Stimulated activated effector memory CD8-positive, alpha-beta T cell treated with anti-CD3 and anti-CD28 coated beads, Interleukin-12 subunit alpha, Interleukin-12 subunit beta, amount 100 ng/mL, for 72 hours (primary cell): ENCODE data around the gene NRN1L.

Experiments used
- ATAC-seq: fragments of 150-1000 bp; cut with Tn5 transposase; 2 replicates; pipeline ENCODE4 v1.10.0; 2021
- DNase-seq, 2 donors: peaks; one replicate each; pipeline ENCODE4 v3.0.0; 2021 to 2022; ENCODE audit warnings: low spot score in 2 of 2
- H3K27ac Mint-ChIP-seq: one replicate; pipeline ENCODE4 v1.8.0; 2022; ENCODE audit warnings: mild to moderate bottlenecking, mixed read lengths
- H3K36me3 Mint-ChIP-seq: one replicate; pipeline ENCODE4 v1.8.0; 2022; ENCODE audit warnings: mild to moderate bottlenecking, mixed read lengths
- H3K4me1 Mint-ChIP-seq: one replicate; pipeline ENCODE4 v1.8.0; 2022; ENCODE audit warnings: mixed read lengths
- H3K4me3 Mint-ChIP-seq: one replicate; pipeline ENCODE4 v1.8.0; 2022; ENCODE audit warnings: mild to moderate bottlenecking, mixed read lengths
- H3K9me3 Mint-ChIP-seq: one replicate; pipeline ENCODE4 v1.8.0; 2022; ENCODE audit warnings: mixed read lengths

NRN1L gene

DNA sequence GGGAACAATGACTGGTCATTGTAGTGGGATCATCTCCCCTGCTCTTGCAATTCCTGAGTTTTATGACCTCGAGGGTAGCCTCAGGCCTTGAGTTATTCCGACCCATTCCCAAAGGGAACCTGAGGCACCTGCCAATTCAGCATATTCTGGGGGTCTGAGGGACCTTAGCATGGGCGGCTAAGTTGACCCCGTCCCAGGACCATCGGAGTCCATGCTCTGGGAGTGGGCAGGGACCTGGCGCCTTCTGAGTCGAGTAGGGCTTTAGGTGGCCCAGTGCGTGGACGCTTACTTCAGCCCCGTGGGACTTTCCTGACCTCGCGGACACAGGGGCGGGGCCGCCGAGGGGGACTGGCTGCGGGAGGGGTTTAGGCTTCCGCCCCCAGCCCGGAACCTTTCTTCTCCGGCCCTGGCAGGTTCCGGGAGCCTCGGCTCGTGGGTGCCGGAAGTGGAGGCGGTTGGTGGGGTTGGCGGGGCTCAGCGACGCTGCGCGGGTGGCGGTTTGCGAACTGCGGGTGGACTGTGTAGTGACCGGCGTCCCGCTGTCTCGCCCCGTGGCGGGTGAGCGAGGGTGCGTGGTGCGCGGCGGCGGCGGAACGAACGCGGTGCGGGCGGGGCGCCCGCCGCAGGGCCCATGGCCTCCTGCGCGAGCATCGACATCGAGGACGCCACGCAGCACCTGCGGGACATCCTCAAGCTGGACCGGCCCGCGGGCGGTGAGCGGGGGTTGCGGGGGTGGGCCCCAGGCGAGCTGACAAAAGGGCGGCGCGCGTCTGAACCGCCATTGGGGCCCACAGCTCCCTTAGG, 11.9 kb upstream of the NRN1L start, which contains the start of gene EDC4:
TSS of gene EDC4 (plus strand) at position 422 of the 804 bp plus-strand sequence. CDS start at position 632, 210 bp downstream.
- ATAC-seq (peak; percentile 95), DNase-seq (peak; percentile 97 to 98)
- H3K9me3 Mint-ChIP-seq, result no peaks in the 10 kb centered on the region
- H3K27ac Mint-ChIP-seq, result peak within 1 kb of the TSS; percentile 96
- peaks cover 37% of the 10 kb centered on the region for H3K4me1 Mint-ChIP-seq
- H3K4me3 Mint-ChIP-seq, result peak within 1 kb of the TSS; percentile 88
- peaks cover 85% of the 10 kb centered on the region for H3K36me3 Mint-ChIP-seq

DNA sequence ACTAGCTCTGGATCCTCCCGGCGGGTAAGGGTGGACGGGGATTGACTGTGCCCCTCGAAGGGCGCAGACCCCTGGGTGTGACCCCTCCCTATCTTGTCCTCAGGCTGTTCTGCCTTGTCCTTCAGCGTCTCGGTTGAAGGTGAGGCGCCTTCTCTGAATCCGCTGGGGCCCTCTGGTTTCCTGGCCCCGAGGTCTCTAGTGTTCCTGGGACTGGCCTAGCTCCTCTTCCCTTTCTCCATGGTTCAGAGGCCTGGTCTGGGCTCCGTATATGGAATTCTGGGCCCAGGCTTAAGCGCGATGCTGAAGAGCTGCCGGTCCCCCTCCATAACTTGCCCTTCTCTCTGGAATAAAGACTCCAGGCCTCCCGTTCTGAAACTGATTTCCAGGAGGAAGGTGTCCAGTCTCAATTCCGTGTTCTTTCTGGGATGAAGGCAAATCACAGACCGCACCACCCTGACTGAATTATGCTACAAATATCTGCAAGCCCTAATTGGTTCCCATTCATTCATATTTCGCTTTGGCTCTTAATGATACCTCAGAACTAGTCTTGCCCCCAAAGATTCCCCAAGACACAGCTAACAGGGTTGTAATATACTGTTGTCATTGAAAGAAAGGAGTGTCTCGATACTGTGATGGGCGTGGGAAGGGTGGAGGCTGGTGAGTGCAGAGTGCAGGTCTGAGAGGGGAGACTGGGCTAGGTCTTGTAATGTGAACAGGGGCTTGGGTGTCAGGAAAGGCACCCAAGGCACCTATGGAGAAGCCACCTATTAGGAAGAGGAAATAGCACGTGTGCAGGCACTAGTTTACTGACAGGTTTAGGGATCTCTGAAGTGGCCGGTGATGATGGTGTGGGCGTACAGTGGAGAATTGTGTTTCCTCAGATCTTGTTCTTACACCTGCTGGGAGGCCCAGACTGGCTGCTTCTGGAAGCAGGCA, 11.0 kb upstream of the NRN1L start:
- H3K9me3 Mint-ChIP-seq, result no peaks in the 10 kb centered on the region
- peak overlapping the region; percentile 96 for H3K27ac Mint-ChIP-seq
- DNase-seq (no peak), ATAC-seq (peak; percentile 16)
- peaks cover 37% of the 10 kb centered on the region for H3K4me1 Mint-ChIP-seq
- peak overlapping the region; percentile 88 for H3K4me3 Mint-ChIP-seq
- peaks cover 85% of the 10 kb centered on the region for H3K36me3 Mint-ChIP-seq

- peaks cover 85% of the 10 kb centered on the region for H3K36me3 Mint-ChIP-seq
- H3K4me1 Mint-ChIP-seq, result peaks cover 37% of the 10 kb centered on the region
- no peaks in the 10 kb centered on the region for H3K9me3 Mint-ChIP-seq
These were observed 10.3 kb upstream of the NRN1L start for GRCh38 chr16:67874372-67874771.

GRCh38 chr16:67877064-67877463, 7.6 kb upstream of the NRN1L start:
- H3K27ac Mint-ChIP-seq, result peak overlapping the region; percentile 96
- no peaks in the 10 kb centered on the region for H3K9me3 Mint-ChIP-seq
- no peak for DNase-seq
- peaks cover 91% of the 10 kb centered on the region for H3K36me3 Mint-ChIP-seq
- ATAC-seq, result no peak
- H3K4me1 Mint-ChIP-seq, result peaks cover 36% of the 10 kb centered on the region
- no peak overlapping the region for H3K4me3 Mint-ChIP-seq

More at GRCh38 chr16:67874372-67874771, 10.3 kb upstream of the NRN1L start:
- DNase-seq (no peak), ATAC-seq (no peak)
- H3K27ac Mint-ChIP-seq, result peak overlapping the region; percentile 96
- H3K4me3 Mint-ChIP-seq, result peak overlapping the region; percentile 88

DNA sequence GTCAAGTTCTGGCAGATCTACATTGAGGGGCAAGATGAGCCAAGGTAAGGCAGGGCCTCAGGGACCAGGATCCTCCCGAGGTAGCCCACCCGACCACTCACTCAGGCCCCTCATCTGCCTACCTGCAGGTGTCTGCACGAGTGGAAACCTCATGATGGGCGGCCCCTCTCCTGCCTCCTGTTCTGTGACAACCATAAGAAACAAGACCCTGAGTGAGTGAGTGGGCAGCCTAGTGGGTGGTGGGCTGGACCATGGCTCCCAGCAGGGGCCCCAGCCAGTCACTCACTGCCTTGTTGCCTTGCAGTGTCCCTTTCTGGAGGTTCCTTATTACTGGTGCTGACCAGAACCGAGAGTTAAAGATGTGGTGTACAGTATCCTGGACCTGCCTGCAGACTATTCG, 6.5 kb upstream of the NRN1L start:
- peaks cover 84% of the 10 kb centered on the region for H3K36me3 Mint-ChIP-seq
- H3K4me3 Mint-ChIP-seq, result no peak overlapping the region
- peaks cover 31% of the 10 kb centered on the region for H3K4me1 Mint-ChIP-seq
- no peak overlapping the region for H3K27ac Mint-ChIP-seq
- no peak for DNase-seq
- ATAC-seq, result no peak
- H3K9me3 Mint-ChIP-seq, result no peaks in the 10 kb centered on the region

DNA sequence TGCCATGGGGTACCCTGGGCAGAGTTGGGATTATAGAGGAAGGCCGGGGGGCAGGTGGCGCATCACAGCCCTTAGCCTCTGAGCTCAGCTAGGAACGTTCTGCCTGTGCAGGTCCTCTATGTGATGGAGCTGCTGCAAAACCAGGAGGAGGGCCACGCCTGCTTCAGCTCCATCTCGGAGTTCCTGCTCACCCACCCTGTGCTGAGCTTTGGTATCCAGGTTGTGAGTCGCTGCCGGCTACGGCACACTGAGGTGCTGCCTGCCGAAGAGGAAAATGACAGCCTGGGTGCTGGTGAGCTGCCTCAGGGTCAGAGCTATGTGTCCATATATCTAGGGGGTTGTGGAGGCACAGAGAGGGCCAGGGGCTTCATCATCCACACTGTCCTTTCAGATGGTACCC, 5.8 kb upstream of the NRN1L start:
- Mint-ChIP-seq H3K4me3 (no peak overlapping the region), H3K4me1 (peaks cover 33% of the 10 kb centered on the region), H3K36me3 (peaks cover 86% of the 10 kb centered on the region), H3K9me3 (no peaks in the 10 kb centered on the region), H3K27ac (no peak overlapping the region)
- DNase-seq (no peak), ATAC-seq (no peak)

DNA sequence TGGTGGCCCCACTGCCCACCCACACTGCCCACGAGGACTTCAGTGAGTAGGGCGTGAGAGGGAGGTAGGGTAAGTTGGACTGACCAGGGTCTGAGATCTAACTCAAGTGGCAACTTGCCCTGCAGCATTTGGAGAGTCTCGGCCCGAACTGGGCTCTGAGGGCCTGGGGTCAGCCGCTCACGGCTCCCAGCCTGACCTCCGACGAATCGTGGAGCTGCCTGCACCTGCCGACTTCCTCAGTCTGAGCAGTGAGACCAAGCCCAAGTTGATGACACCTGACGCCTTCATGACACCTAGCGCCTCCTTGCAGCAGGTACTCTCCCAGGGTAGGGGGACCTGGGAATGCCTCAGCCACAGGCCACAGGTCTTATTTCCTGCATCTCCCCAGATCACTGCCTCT, 5.2 kb upstream of the NRN1L start:
- DNase-seq (no peak), ATAC-seq (no peak)
- Mint-ChIP-seq H3K9me3 (no peaks in the 10 kb centered on the region), H3K4me3 (no peak overlapping the region), H3K27ac (no peak overlapping the region), H3K4me1 (peaks cover 27% of the 10 kb centered on the region), H3K36me3 (peaks cover 88% of the 10 kb centered on the region)

DNA sequence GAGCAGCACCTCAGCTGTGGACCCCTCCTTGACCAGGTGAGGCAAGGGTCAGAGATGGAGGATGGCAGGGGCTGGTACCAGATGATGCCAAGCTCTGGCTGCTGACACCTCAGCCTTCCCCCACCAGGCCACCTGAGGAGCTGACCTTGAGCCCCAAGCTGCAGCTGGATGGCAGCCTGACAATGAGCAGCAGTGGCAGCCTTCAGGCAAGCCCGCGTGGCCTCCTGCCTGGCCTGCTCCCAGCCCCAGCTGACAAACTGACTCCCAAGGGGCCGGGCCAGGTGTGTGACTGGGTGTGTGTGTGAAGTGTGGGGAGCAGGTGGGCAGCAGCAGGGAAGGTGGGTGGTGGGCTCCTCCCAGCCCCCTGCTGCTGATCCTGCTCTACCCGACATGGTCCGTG, 4.7 kb upstream of the NRN1L start:
- H3K9me3 Mint-ChIP-seq, result no peaks in the 10 kb centered on the region
- H3K4me1 Mint-ChIP-seq, result peaks cover 22% of the 10 kb centered on the region
- peak overlapping the region; percentile 56 for H3K27ac Mint-ChIP-seq
- ATAC-seq (no peak), DNase-seq (no peak)
- no peak overlapping the region for H3K4me3 Mint-ChIP-seq
- peaks cover 87% of the 10 kb centered on the region for H3K36me3 Mint-ChIP-seq

- peaks cover 83% of the 10 kb centered on the region for H3K36me3 Mint-ChIP-seq
- ATAC-seq (no peak), DNase-seq (no peak)
- no peak overlapping the region for H3K4me3 Mint-ChIP-seq
- peaks cover 15% of the 10 kb centered on the region for H3K4me1 Mint-ChIP-seq
- no peaks in the 10 kb centered on the region for H3K9me3 Mint-ChIP-seq
- H3K27ac Mint-ChIP-seq, result peak overlapping the region; percentile 56
These were observed 4.1 kb upstream of the NRN1L start for GRCh38 chr16:67880584-67880983.

DNA sequence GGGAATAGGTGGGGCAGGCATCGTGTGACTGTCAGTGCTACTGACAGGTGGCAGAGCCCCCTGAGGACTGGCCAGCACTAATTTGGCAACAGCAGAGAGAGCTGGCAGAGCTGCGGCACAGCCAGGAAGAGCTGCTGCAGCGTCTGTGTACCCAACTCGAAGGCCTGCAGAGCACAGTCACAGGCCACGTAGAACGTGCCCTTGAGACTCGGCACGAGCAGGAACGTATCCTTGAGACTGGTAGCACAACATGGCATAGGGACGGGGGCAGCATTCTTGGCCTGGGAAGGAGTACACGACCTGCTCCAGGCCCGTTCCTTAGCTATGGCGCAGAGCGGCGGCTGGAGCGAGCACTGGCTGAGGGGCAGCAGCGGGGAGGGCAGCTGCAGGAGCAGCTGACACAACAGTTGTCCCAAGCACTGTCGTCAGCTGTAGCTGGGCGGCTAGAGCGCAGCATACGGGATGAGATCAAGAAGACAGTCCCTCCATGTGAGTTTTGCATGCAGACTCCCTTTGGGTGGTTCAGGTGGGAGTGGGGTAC, 3.0 kb upstream of the NRN1L start:
- H3K27ac Mint-ChIP-seq, result peak overlapping the region; percentile 56

DNA sequence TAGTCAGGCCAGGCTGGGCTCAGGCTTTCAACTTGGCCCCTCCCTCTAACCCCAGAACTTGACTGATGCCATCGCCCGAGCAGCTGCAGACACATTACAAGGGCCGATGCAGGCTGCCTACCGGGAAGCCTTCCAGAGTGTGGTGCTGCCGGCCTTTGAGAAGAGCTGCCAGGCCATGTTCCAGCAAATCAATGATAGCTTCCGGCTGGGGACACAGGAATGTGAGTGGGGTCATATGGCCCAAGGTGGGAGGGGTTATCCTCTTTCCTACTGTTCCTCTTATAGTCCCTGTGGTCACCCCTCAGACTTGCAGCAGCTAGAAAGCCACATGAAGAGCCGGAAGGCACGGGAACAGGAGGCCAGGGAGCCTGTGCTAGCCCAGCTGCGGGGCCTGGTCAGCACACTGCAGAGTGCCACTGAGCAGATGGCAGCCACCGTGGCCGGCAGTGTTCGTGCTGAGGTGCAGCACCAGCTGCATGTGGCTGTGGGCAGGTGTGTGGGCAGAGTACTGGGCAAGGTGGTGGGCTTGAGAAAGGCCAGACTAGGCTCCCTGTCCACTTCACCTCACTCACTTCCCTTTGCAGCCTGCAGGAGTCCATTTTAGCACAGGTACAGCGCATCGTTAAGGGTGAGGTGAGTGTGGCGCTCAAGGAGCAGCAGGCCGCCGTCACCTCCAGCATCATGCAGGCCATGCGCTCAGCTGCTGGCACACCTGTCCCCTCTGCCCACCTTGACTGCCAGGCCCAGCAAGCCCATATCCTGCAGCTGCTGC, 2.1 kb upstream of the NRN1L start:
- no peaks in the 10 kb centered on the region for H3K9me3 Mint-ChIP-seq
- ATAC-seq, result no peak
- H3K4me1 Mint-ChIP-seq, result peaks cover 8% of the 10 kb centered on the region
- no peak for DNase-seq
- no peak overlapping the region for H3K4me3 Mint-ChIP-seq
- peaks cover 70% of the 10 kb centered on the region for H3K36me3 Mint-ChIP-seq
- H3K27ac Mint-ChIP-seq, result no peak overlapping the region

More for the DNA sequence above, 3.0 kb upstream of the NRN1L start:
- no peaks in the 10 kb centered on the region for H3K9me3 Mint-ChIP-seq
- H3K4me3 Mint-ChIP-seq, result no peak overlapping the region
- ATAC-seq (no peak), DNase-seq (no peak)
- peaks cover 8% of the 10 kb centered on the region for H3K4me1 Mint-ChIP-seq
- H3K36me3 Mint-ChIP-seq, result peaks cover 79% of the 10 kb centered on the region

DNA sequence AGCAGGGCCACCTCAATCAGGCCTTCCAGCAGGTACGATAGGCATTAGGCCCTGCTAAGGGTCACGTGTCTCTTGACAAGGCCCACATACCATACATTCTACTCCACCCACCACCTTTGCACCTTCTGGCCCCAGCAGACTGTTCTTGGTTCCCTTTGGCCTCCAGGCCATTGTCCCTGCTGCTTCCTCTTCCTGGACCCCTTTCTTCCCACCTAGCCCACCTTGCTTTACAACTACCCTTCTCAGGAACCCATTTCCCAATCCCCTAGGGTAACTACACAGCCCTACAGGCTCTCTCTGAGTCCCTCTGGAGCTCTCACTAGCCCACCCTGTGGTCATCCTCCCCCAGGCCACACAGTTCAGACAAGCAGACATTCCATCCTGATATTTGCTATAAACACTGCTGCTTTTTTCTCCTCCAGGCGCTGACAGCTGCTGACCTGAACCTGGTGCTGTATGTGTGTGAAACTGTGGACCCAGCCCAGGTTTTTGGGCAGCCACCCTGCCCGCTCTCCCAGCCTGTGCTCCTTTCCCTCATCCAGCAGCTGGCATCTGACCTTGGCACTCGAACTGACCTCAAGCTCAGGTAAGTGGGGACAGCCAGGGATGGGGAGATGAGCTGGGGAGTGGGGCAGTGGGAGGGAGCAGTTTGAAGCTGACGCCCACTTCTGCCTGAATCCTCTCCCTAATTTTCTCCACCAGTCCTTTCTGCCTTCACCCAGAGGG, 1.4 kb upstream of the NRN1L start:
- Mint-ChIP-seq H3K4me1 (peaks cover 8% of the 10 kb centered on the region), H3K9me3 (no peaks in the 10 kb centered on the region), H3K36me3 (peaks cover 63% of the 10 kb centered on the region), H3K4me3 (no peak overlapping the region), H3K27ac (peak overlapping the region; percentile 64)
- no peak for DNase-seq
- peak; percentile 3 for ATAC-seq

- no peaks in the 10 kb centered on the region for H3K9me3 Mint-ChIP-seq
- no peak overlapping the region for H3K4me3 Mint-ChIP-seq
- peak; percentile 76 for ATAC-seq
- H3K4me1 Mint-ChIP-seq, result peaks cover 8% of the 10 kb centered on the region
- DNase-seq, result peak; percentile 68 to 83
- peak overlapping the region; percentile 64 for H3K27ac Mint-ChIP-seq
- peaks cover 57% of the 10 kb centered on the region for H3K36me3 Mint-ChIP-seq
These were observed 818 bp upstream of the NRN1L start for GRCh38 chr16:67883872-67884261.

- no peak for DNase-seq
- peaks cover 40% of the 10 kb centered on the region for H3K36me3 Mint-ChIP-seq
These were observed 860 bp downstream of the NRN1L start for GRCh38 chr16:67885545-67885944.

More at GRCh38 chr16:67885545-67885944, 860 bp downstream of the NRN1L start:
- no peaks in the 10 kb centered on the region for H3K9me3 Mint-ChIP-seq
- no peak overlapping the region for H3K4me3 Mint-ChIP-seq
- ATAC-seq, result no peak
- no peak overlapping the region for H3K27ac Mint-ChIP-seq
- peaks cover 8% of the 10 kb centered on the region for H3K4me1 Mint-ChIP-seq
